ENCODE results near the gene MBTPS1. TPM values are rescaled to one million over a fixed set of nuclear protein-coding genes. Genes with fewer than 3 reads are reported as not detected.

Gene MBTPS1
- total and polyA plus RNA-seq, 4 donors = 45.5 to 130 (median 68.0) TPM

DNA sequence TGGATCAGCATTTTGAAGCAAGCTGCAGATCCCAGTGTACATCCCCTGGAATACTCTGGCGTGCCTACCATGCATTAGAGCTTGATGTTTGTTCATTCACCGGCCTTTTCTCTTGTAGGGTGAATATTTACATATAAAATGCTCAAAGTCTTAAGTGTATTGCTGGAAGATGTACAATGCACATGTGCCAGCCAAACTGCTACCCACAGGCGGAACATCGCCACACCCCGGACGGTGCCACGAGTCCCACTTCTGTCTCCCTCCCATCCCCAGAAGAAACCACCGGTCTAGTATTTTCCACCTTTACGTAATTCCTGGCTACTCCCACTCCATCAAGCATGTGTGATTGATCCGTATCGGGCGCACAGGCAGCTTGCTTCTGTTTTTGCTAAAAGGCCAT lies 78.3 kb downstream of the MBTPS1 start:
- ATAC-seq (ENCODE audit: insufficient read depth, low FRiP score) (no peak), DNase-seq (no peak)
- no peaks in the 10 kb centered on the region for H3K36me3 ChIP-seq (ENCODE audit: control insufficient read depth in 4 of 4, insufficient read depth in 4 of 4, low read length in 4 of 4)
- WGBS, 2 donors = 89 to 92% methylated on average over 12 of the region's 12 CpGs
- no peaks in the 10 kb centered on the region for H3K27me3 ChIP-seq (ENCODE audit: control insufficient read depth in 3 of 3, insufficient read depth in 3 of 3, low read length in 2 of 3)
- H3K4me1 ChIP-seq (ENCODE audit: control insufficient read depth in 5 of 5, insufficient read depth in 5 of 5, low read length in 5 of 5) = peaks cover 0 to 4% (median 0%) of the 10 kb centered on the region in 5 donors
- no peak for TF ChIP-seq CTCF (IDR thresholded peaks at IDR 0.05; ENCODE audit: control extremely low read depth, extremely low read depth)
- no peak overlapping the region for H3K27ac ChIP-seq (ENCODE audit: low read depth in 1 of 2, low read length in 1 of 2)
- no peak overlapping the region for H3K4me3 ChIP-seq
- peaks cover 0 to 9% (median 4%) of the 10 kb centered on the region in 4 donors for H3K9me3 ChIP-seq (ENCODE audit: control insufficient read depth in 4 of 4, insufficient read depth in 3 of 4, low read length in 3 of 4)
- H3K9ac ChIP-seq (ENCODE audit: insufficient read depth in 1 of 2, low read length in 2 of 2) = no peak overlapping the region

- TF ChIP-seq CTCF (IDR thresholded peaks at IDR 0.05; ENCODE audit: control extremely low read depth, extremely low read depth) = no peak
Observed at GRCh38 chr16:84036982-84037425, 79.7 kb downstream of the MBTPS1 start.

DNA sequence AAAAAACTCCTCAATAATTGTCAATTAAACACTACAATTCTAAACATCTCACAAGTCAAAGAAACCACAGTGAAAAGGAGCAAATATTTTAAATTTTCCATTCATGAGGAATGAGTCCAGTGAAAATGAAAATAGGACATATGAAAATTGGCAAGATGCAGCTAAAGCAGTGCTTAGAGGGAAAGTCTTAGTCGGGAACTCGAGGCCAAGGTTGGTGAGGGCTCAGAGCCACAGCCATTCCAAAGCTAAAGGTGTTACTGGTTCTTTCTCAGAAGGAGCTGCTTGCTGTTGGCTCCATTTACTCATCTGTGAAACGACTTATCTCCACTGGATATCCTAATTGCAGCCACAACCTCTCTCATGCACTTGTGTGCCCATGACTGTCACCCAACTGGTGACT lies 80.6 kb downstream of the MBTPS1 start:
- 57 to 92% methylated on average over 3 of the region's 3 CpGs for WGBS, 2 donors
- TF ChIP-seq CTCF (IDR thresholded peaks at IDR 0.05; ENCODE audit: control extremely low read depth, extremely low read depth) = no peak
- Histone ChIP-seq H3K36me3 (ENCODE audit: control insufficient read depth in 4 of 4, insufficient read depth in 4 of 4, low read length in 4 of 4) (no peaks in the 10 kb centered on the region), H3K27ac (ENCODE audit: low read depth in 1 of 2, low read length in 1 of 2) (no peak overlapping the region), H3K27me3 (ENCODE audit: control insufficient read depth in 3 of 3, insufficient read depth in 3 of 3, low read length in 2 of 3) (no peaks in the 10 kb centered on the region), H3K4me1 (ENCODE audit: control insufficient read depth in 5 of 5, insufficient read depth in 5 of 5, low read length in 5 of 5) (no peaks in the 10 kb centered on the region), H3K9me3 (ENCODE audit: control insufficient read depth in 4 of 4, insufficient read depth in 3 of 4, low read length in 3 of 4) (peaks cover 0 to 9% (median 4%) of the 10 kb centered on the region in 4 donors), H3K9ac (ENCODE audit: insufficient read depth in 1 of 2, low read length in 2 of 2) (no peak overlapping the region), H3K4me3 (no peak overlapping the region)
- DNase-seq (no peak), ATAC-seq (ENCODE audit: insufficient read depth, low FRiP score) (no peak)

More at GRCh38 chr16:84036982-84037425, 79.7 kb downstream of the MBTPS1 start:
- H3K9me3 ChIP-seq (ENCODE audit: control insufficient read depth in 4 of 4, insufficient read depth in 3 of 4, low read length in 3 of 4) = peaks cover 0 to 9% (median 4%) of the 10 kb centered on the region in 4 donors
- no peaks in the 10 kb centered on the region for H3K4me1 ChIP-seq (ENCODE audit: control insufficient read depth in 5 of 5, insufficient read depth in 5 of 5, low read length in 5 of 5)
- ATAC-seq (ENCODE audit: insufficient read depth, low FRiP score) (no peak), DNase-seq (no peak)
- no peak overlapping the region for H3K27ac ChIP-seq (ENCODE audit: low read depth in 1 of 2, low read length in 1 of 2)
- WGBS, 2 donors = 84 to 91% methylated on average over 8 of the region's 8 CpGs
- no peak overlapping the region for H3K9ac ChIP-seq (ENCODE audit: insufficient read depth in 1 of 2, low read length in 2 of 2)
- no peak overlapping the region for H3K4me3 ChIP-seq
- H3K27me3 ChIP-seq (ENCODE audit: control insufficient read depth in 3 of 3, insufficient read depth in 3 of 3, low read length in 2 of 3) = no peaks in the 10 kb centered on the region
- H3K36me3 ChIP-seq (ENCODE audit: control insufficient read depth in 4 of 4, insufficient read depth in 4 of 4, low read length in 4 of 4) = no peaks in the 10 kb centered on the region

- H3K4me3 ChIP-seq = no peak overlapping the region
- H3K9ac ChIP-seq (ENCODE audit: insufficient read depth in 1 of 2, low read length in 2 of 2) = no peak overlapping the region
- no peak for ATAC-seq (ENCODE audit: insufficient read depth, low FRiP score)
- no peak for TF ChIP-seq CTCF (IDR thresholded peaks at IDR 0.05; ENCODE audit: control extremely low read depth, extremely low read depth)
- H3K9me3 ChIP-seq (ENCODE audit: control insufficient read depth in 4 of 4, insufficient read depth in 3 of 4, low read length in 3 of 4) = peaks cover 0 to 7% (median 4%) of the 10 kb centered on the region in 4 donors
- no peaks in the 10 kb centered on the region for H3K36me3 ChIP-seq (ENCODE audit: control insufficient read depth in 4 of 4, insufficient read depth in 4 of 4, low read length in 4 of 4)
- no peak overlapping the region for H3K27ac ChIP-seq (ENCODE audit: low read depth in 1 of 2, low read length in 1 of 2)
- H3K27me3 ChIP-seq (ENCODE audit: control insufficient read depth in 3 of 3, insufficient read depth in 3 of 3, low read length in 2 of 3) = no peaks in the 10 kb centered on the region
- DNase-seq = no peak
- WGBS, 2 donors = 92 to 93% methylated on average over 12 of the region's 12 CpGs
- no peaks in the 10 kb centered on the region for H3K4me1 ChIP-seq (ENCODE audit: control insufficient read depth in 5 of 5, insufficient read depth in 5 of 5, low read length in 5 of 5)
Observed at GRCh38 chr16:84034516-84034915, 82.2 kb downstream of the MBTPS1 start.

Data from lung (tissue), 12 donors.